H1 (cell line): ENCODE data around the gene SLC4A9. TPM values are rescaled to one million over a fixed set of nuclear protein-coding genes. Genes with fewer than 3 reads are reported as not detected.

Source experiments
- CTCF ChIA-PET: fragments of 300-600 bp; sonication (Branson Sonifier 250); formaldehyde crosslinking; loops from one replicate; lab custom pipeline; 2021; ENCODE audit not compliant: partially characterized antibody; lab: Charles Lee
- POLR2A ChIA-PET: fragments of 300-600 bp; sonication (Branson Sonifier 250); formaldehyde crosslinking; loops from one replicate; lab custom pipeline; 2021; ENCODE audit warnings: inconsistent platforms; ENCODE audit not compliant: partially characterized antibody; lab: Charles Lee
- DNase-seq, 2 experiments: peaks; one replicate each; pipeline versions ENCODE4 v3.0.0 to v3.0.0-alpha.2; 2010 to 2022; ENCODE audit warnings: low spot score in 2 of 2, low read depth in 1 of 2, mixed read lengths in 1 of 2
- FAIRE-seq: peaks from 2 replicates; lab custom pipeline; 2011; peaks lifted over from hg19 to GRCh38; lab: Jason Lieb, UNC
- H2AFZ ChIP-seq: 2 replicates; pipeline ENCODE4 v1.8.1; 2012; ENCODE audit warnings: low read length, inconsistent platforms
- H2AK5ac ChIP-seq: 2 replicates; pipeline ENCODE4 v1.6.1; 2013; ENCODE audit warnings: low read depth, low read length
- H2BK120ac ChIP-seq: replicated peaks from 2 replicates; pipeline ENCODE3; 2013; ENCODE audit warnings: low read depth, low read length, inconsistent platforms
- H2BK12ac ChIP-seq: 2 replicates; pipeline ENCODE4 v1.6.1; 2013; ENCODE audit warnings: low read depth, low read length
- H2BK15ac ChIP-seq: 2 replicates; pipeline ENCODE4 v1.6.1; 2013; ENCODE audit warnings: low read length
- H2BK20ac ChIP-seq: 2 replicates; pipeline ENCODE4 v1.6.1; 2013; ENCODE audit warnings: low read length
- H2BK5ac ChIP-seq: 2 replicates; pipeline ENCODE4 v1.6.1; 2013; ENCODE audit warnings: low read depth, low read length
- H3K14ac ChIP-seq: 2 replicates; pipeline ENCODE4 v1.6.1; 2013; ENCODE audit warnings: inconsistent platforms; ENCODE audit not compliant: insufficient read length
- H3K18ac ChIP-seq: 2 replicates; pipeline ENCODE4 v1.6.1; 2013; ENCODE audit warnings: low read length; ENCODE audit errors: extremely low read depth
- H3K23ac ChIP-seq: 2 replicates; pipeline ENCODE4 v1.6.1; 2013; ENCODE audit warnings: inconsistent platforms; ENCODE audit not compliant: insufficient read length
- H3K23me2 ChIP-seq: 2 replicates; pipeline ENCODE4 v1.6.1; 2013; ENCODE audit warnings: low read depth, low read length
- H3K27ac ChIP-seq: 2 replicates; pipeline ENCODE4 v1.6.1; 2011; ENCODE audit warnings: low read depth, low read length, inconsistent platforms
- H3K27me3 ChIP-seq, 4 experiments: replicated peaks in 1 of 4; 1 replicate in 1 of 4; 2 replicates in 3 of 4; pipeline versions ENCODE4 v1.6.1 to v1.8.1; 2011 to 2013; ENCODE audit warnings: low read length in 3 of 4, mild to moderate bottlenecking in 3 of 4, inconsistent platforms in 2 of 4, mixed read lengths in 2 of 4, moderate library complexity in 1 of 4; ENCODE audit not compliant: control insufficient read depth in 3 of 4, insufficient read depth in 3 of 4; ENCODE audit errors: extremely low read depth in 1 of 4
- H3K36me3 ChIP-seq, 4 experiments: 2 replicates each; pipeline versions ENCODE4 v1.6.1 to v1.8.1; 2011 to 2013; ENCODE audit warnings: mild to moderate bottlenecking in 4 of 4, low read length in 3 of 4, moderate library complexity in 2 of 4, control low read depth in 1 of 4, inconsistent platforms in 1 of 4; ENCODE audit not compliant: insufficient read depth in 4 of 4, control insufficient read depth in 2 of 4
- H3K4ac ChIP-seq: replicated peaks from 2 replicates; pipeline ENCODE3; 2013; ENCODE audit warnings: low read length, low read depth, mixed read lengths, inconsistent platforms; ENCODE audit not compliant: insufficient read length
- H3K4me1 ChIP-seq, 4 experiments: replicated peaks in 1 of 4; 1 replicate in 1 of 4; 2 replicates in 3 of 4; pipeline versions ENCODE4 v1.6.1 to v1.8.1; 2011 to 2013; ENCODE audit warnings: low read length in 3 of 4, inconsistent platforms in 2 of 4, mixed read lengths in 1 of 4; ENCODE audit not compliant: insufficient read depth in 4 of 4, control insufficient read depth in 3 of 4
- H3K4me2 ChIP-seq, 2 experiments: 2 replicates each; pipeline versions ENCODE4 v1.6.1 to v1.8.1; 2011 to 2013; ENCODE audit warnings: low read depth in 2 of 2, low read length in 2 of 2, control low read depth in 1 of 2, inconsistent platforms in 1 of 2, mild to moderate bottlenecking in 1 of 2; ENCODE audit not compliant: insufficient read depth in 1 of 2
- H3K4me3 ChIP-seq, 4 experiments: fragments of 200-600, 300-600 bp in 1 of 4; sonication (generic), shearing (Covaris generic), sonication (Bioruptor Twin) in 1 of 4; 2 replicates each; pipeline versions ENCODE4 v1.5.1 to v1.8.1; 2011 to 2016; ENCODE audit warnings: low read length in 4 of 4, low read depth in 3 of 4, control low read depth in 2 of 4, inconsistent platforms in 2 of 4, mild to moderate bottlenecking in 2 of 4, mixed read lengths in 1 of 4, moderate library complexity in 1 of 4; ENCODE audit not compliant: insufficient read depth in 2 of 4; ENCODE audit errors: extremely low read depth in 1 of 4
- H3K56ac ChIP-seq: replicated peaks from 2 replicates; pipeline ENCODE3; 2013; ENCODE audit warnings: low read depth, mild to moderate bottlenecking, mixed read lengths, low read length, inconsistent platforms; ENCODE audit not compliant: insufficient read length
- H3K79me1 ChIP-seq: 2 replicates; pipeline ENCODE4 v1.6.1; 2013; ENCODE audit warnings: low read depth, low read length, control low read depth
- H3K79me2 ChIP-seq, 2 experiments: 2 replicates each; pipeline versions ENCODE4 v1.6.1 to v1.8.1; 2012 to 2013; ENCODE audit warnings: low read length in 2 of 2, mild to moderate bottlenecking in 2 of 2, inconsistent platforms in 1 of 2; ENCODE audit not compliant: insufficient read depth in 2 of 2, control insufficient read depth in 1 of 2
- H3K9ac ChIP-seq, 4 experiments: replicated peaks in 1 of 4; 1 replicate in 1 of 4; 2 replicates in 3 of 4; pipeline versions ENCODE4 v1.6.1 to v1.8.1; 2011 to 2013; ENCODE audit warnings: low read depth in 3 of 4, low read length in 3 of 4, control low read depth in 2 of 4, mild to moderate bottlenecking in 2 of 4, moderate library complexity in 2 of 4, inconsistent platforms in 1 of 4; ENCODE audit errors: extremely low read depth in 1 of 4
- H3K9me3 ChIP-seq, 2 experiments: 2 replicates each; pipeline versions ENCODE4 v1.6.1 to v1.8.1; 2012 to 2013; ENCODE audit warnings: mild to moderate bottlenecking in 2 of 2, moderate library complexity in 2 of 2, control low read depth in 1 of 2, inconsistent platforms in 1 of 2, low read depth in 1 of 2, low read length in 1 of 2, mixed read lengths in 1 of 2; ENCODE audit not compliant: insufficient read depth in 2 of 2
- H4K20me1 ChIP-seq, 2 experiments: replicated peaks in 1 of 2; 2 replicates each; pipeline versions ENCODE3 to v1.8.1; 2011 to 2013; ENCODE audit warnings: inconsistent platforms in 2 of 2, low read length in 2 of 2, mild to moderate bottlenecking in 1 of 2; ENCODE audit not compliant: insufficient read depth in 2 of 2, control insufficient read depth in 1 of 2
- H4K5ac ChIP-seq: 2 replicates; pipeline ENCODE4 v1.6.1; 2013; ENCODE audit warnings: low read length, low read depth, mixed read lengths, inconsistent platforms; ENCODE audit not compliant: insufficient read length
- H4K8ac ChIP-seq: 2 replicates; pipeline ENCODE4 v1.8.0; 2013; ENCODE audit warnings: mild to moderate bottlenecking, moderate library complexity, low read length, inconsistent platforms; ENCODE audit not compliant: insufficient read depth; ENCODE audit errors: extremely low read depth
- H4K91ac ChIP-seq: replicated peaks from 2 replicates; pipeline ENCODE3; 2013; ENCODE audit warnings: low read length, mixed read lengths, inconsistent platforms; ENCODE audit not compliant: insufficient read length
- CHD1 ChIP-seq: IDR thresholded peaks from 2 replicates; pipeline ENCODE4 v1.6.1; 2012; ENCODE audit warnings: low read depth, low read length, improper control_type of control experiment
- KDM5A ChIP-seq: fragments of 200-600 bp; IDR thresholded peaks from 2 replicates; pipeline ENCODE4 v1.7.1; 2012; ENCODE audit warnings: mild to moderate bottlenecking, low read length, inconsistent platforms, mixed read lengths
- PHF8 ChIP-seq: fragments of 200-600 bp; sonication (generic); conservative IDR thresholded peaks from 2 replicates; pipeline ENCODE4 v1.7.1; 2012; ENCODE audit warnings: low read depth, mild to moderate bottlenecking, inconsistent platforms, low read length, moderate library complexity
- RFX5 ChIP-seq: IDR thresholded peaks from 2 replicates; pipeline ENCODE4 v1.6.1; 2011; ENCODE audit warnings: low read depth, low read length, improper control_type of control experiment, borderline replicate concordance
- RXRA ChIP-seq: IDR thresholded peaks from 2 replicates; pipeline ENCODE4 v1.6.1; 2011; ENCODE audit warnings: low read depth, mild to moderate bottlenecking, low read length, moderate library complexity; ENCODE audit not compliant: insufficient read depth
- SP1 ChIP-seq: IDR thresholded peaks from 2 replicates; pipeline ENCODE4 v1.6.1; 2011; ENCODE audit warnings: low read depth, low read length
- SRF ChIP-seq: IDR thresholded peaks from 2 replicates; pipeline ENCODE4 v1.6.1; 2011; ENCODE audit warnings: mild to moderate bottlenecking, low read depth, low read length, moderate library complexity
- SUZ12 ChIP-seq: fragments of 200-600 bp; sonication (generic); IDR thresholded peaks from 2 replicates; pipeline ENCODE4 v1.6.1; 2012; ENCODE audit warnings: mild to moderate bottlenecking, inconsistent platforms, low read length, moderate library complexity, mixed read lengths
- WGBS, 2 experiments: shearing (Covaris generic) in 1 of 2; methylation state at CpG; one replicate each; pipeline versions ENCODE4 v1.1.6 to v1.1.7; 2013 to 2015; ENCODE audit warnings: low lambda C conversion rate in 2 of 2, mixed read lengths in 2 of 2, inconsistent platforms in 1 of 2, low coverage in 1 of 2, missing lambda C conversion rate in 1 of 2; ENCODE audit not compliant: insufficient replicate concordance in 2 of 2, insufficient coverage in 1 of 2, insufficient read length in 1 of 2; ENCODE audit errors: extremely low coverage in 1 of 2, missing lambda C conversion rate in 1 of 2; 5-methylcytosine and 5-hydroxymethylcytosine counted together
- polyA plus RNA-seq, 7 experiments: library from polyadenylated mRNA; depleted of rRNA in 3 of 7; stranded (reverse) in 5 of 7; unstranded in 2 of 7; fragments of >200 nt in 5 of 7; fragments of 200-250 nt in 2 of 7; gene quantifications; 1 replicate in 5 of 7; 2 replicates in 1 of 7; 4 replicates in 1 of 7; pipeline versions ENCODE4 v1.2.1 to v1.2.3, GENCODE V29; 2011 to 2013; ENCODE audit warnings: missing spikeins in 2 of 7, mixed read lengths in 2 of 7
- total RNA-seq: library from RNA; stranded (reverse); fragmentation: NEBNext Ultra II Directional; extraction: Animal tissue kit (Norgen Biotek cat#: 25700); gene quantifications from 2 replicates; pipeline ENCODE4 v1.2.1, GENCODE V29; 2021
- TF ChIP-seq, protein P1 (sequence below): IDR thresholded peaks from 2 replicates; pipeline ENCODE4 v1.6.1; 2011; ENCODE audit warnings: low read depth, mild to moderate bottlenecking, low read length; ENCODE audit not compliant: insufficient read depth
- TF ChIP-seq, protein P2 (sequence below): IDR thresholded peaks from 2 replicates; pipeline ENCODE4 v1.6.1; 2012; ENCODE audit warnings: inconsistent platforms

SLC4A9 gene
- total and polyA plus RNA-seq, 2 of the 8 experiments (the other 6 are each of a cell fraction or from before 2014, with no cell fraction given): 0.15 to 0.28 TPM

GRCh38 chr5:140408750-140409241 lies 48.8 kb downstream of the SLC4A9 start:
- DNase-seq: peak in 1 of 2 experiments; percentile 32
- 91% methylated on average over 4 of the region's 4 CpGs; no CpG with 5 or more reads in 1 of the 2 experiments for WGBS, 2 experiments
- Histone ChIP-seq H2AK5ac (no peak overlapping the region), H3K4me1 (peaks cover 0 to 6% (median 0%) of the 10 kb centered on the region in 4 experiments; a peak in 2 of 7 replicates), H3K9ac (no peak overlapping the region), H2BK120ac (no peak overlapping the region), H3K27me3 (no peaks in the 10 kb centered on the region), H2BK5ac (no peak overlapping the region), H3K4me3 (no peak overlapping the region), H3K9me3 (no peaks in the 10 kb centered on the region), H3K36me3 (no peaks in the 10 kb centered on the region), H2BK12ac (no peak overlapping the region), H3K23me2 (no peaks in the 10 kb centered on the region), H4K20me1 (peaks cover 6 to 18% of the 10 kb centered on the region in 2 experiments), H3K14ac (no peak overlapping the region), H3K4ac (no peak overlapping the region), H4K5ac (no peak overlapping the region), H3K23ac (no peak overlapping the region), H3K27ac (no peak overlapping the region), H2BK20ac (no peak overlapping the region), H2AFZ (no peak overlapping the region), H4K91ac (no peak overlapping the region), H3K4me2 (no peak overlapping the region), H3K79me1 (no peaks in the 10 kb centered on the region; the same call in 1 of the 2 replicates), H3K56ac (no peak overlapping the region), H2BK15ac (no peak overlapping the region), H3K18ac (no peak overlapping the region), H4K8ac (no peak overlapping the region), H3K79me2 (peaks cover 36 to 99% of the 10 kb centered on the region in 2 experiments)
- no peak for FAIRE-seq
- POLR2A ChIA-PET: no interaction called here
- CTCF ChIA-PET: no interaction called here
- TF ChIP-seq, protein P1, sequence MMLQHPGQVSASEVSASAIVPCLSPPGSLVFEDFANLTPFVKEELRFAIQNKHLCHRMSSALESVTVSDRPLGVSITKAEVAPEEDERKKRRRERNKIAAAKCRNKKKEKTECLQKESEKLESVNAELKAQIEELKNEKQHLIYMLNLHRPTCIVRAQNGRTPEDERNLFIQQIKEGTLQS: no peak
- TF ChIP-seq PHF8: no peak
- TF ChIP-seq KDM5A: no peak
- no peak for TF ChIP-seq RXRA
- TF ChIP-seq SRF: no peak
- TF ChIP-seq SUZ12: no peak
- TF ChIP-seq, protein P2, sequence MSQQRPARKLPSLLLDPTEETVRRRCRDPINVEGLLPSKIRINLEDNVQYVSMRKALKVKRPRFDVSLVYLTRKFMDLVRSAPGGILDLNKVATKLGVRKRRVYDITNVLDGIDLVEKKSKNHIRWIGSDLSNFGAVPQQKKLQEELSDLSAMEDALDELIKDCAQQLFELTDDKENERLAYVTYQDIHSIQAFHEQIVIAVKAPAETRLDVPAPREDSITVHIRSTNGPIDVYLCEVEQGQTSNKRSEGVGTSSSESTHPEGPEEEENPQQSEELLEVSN: no peak
- no peak for TF ChIP-seq RFX5
- TF ChIP-seq CHD1: no peak
- no peak for TF ChIP-seq SP1
